HepG2 (cell line): ENCODE measurements around the gene SENP6.

Experiments used
- CTCF ChIP-seq: sonication (generic); formaldehyde crosslinking; IDR thresholded peaks from 2 replicates; pipeline ENCODE4 v1.5.0; 2020; ENCODE audit warnings: mild to moderate bottlenecking, missing genetic modification reagents, moderate library complexity
- ELF3 ChIP-seq: IDR thresholded peaks from 2 replicates; pipeline ENCODE4 v1.6.1; 2016; ENCODE audit warnings: missing genetic modification reagents, missing compliant biosample characterization
- KDM5A ChIP-seq: fragments of 200-600 bp; sonication (generic); IDR thresholded peaks from 2 replicates; pipeline ENCODE4 v1.7.0; 2018; ENCODE audit warnings: antibody characterized with exemption, mild to moderate bottlenecking, low read length, borderline replicate concordance
- MXI1 ChIP-seq: IDR thresholded peaks from 3 replicates; pipeline ENCODE4 v1.6.1; 2012; ENCODE audit warnings: low read depth, low read length, inconsistent platforms, borderline replicate concordance
- NFE2L1 ChIP-seq: sonication (generic); formaldehyde crosslinking; IDR thresholded peaks from 2 replicates; pipeline ENCODE4 v1.4.0; 2020; ENCODE audit warnings: missing genetic modification reagents, mild to moderate bottlenecking, borderline replicate concordance
- PRMT3 ChIP-seq: sonication (generic); formaldehyde crosslinking; IDR thresholded peaks from 2 replicates; pipeline ENCODE4 v1.8.1; 2022; ENCODE audit warnings: low read depth, mild to moderate bottlenecking, moderate library complexity, missing genetic modification reagents, borderline replicate concordance
- TBX2 ChIP-seq: sonication (generic); formaldehyde crosslinking; IDR thresholded peaks from 2 replicates; pipeline ENCODE4 v1.5.0; 2020; ENCODE audit warnings: missing genetic modification reagents, mild to moderate bottlenecking, borderline replicate concordance
- ZNF710 ChIP-seq: sonication (generic); formaldehyde crosslinking; IDR thresholded peaks from 2 replicates; pipeline ENCODE4 v1.5.0; 2020; ENCODE audit warnings: mild to moderate bottlenecking, missing genetic modification reagents, borderline replicate concordance
- ZNF841 ChIP-seq: sonication (generic); formaldehyde crosslinking; IDR thresholded peaks from 2 replicates; pipeline ENCODE4 v1.8.1; 2023; ENCODE audit warnings: missing genetic modification reagents, borderline replicate concordance

GRCh38 chr6:75759207-75759606 is 157.5 kb downstream of the SENP6 start:
- no peak for TF ChIP-seq CTCF (CRISPR knock-in tag)
- TF ChIP-seq ZNF710 (CRISPR knock-in tag), result no peak
- no peak for TF ChIP-seq ELF3 (CRISPR knock-in tag)
- TF ChIP-seq TBX2 (CRISPR knock-in tag), result no peak
- no peak for TF ChIP-seq KDM5A
- no peak for TF ChIP-seq PRMT3
- TF ChIP-seq NFE2L1, result no peak
- no peak for TF ChIP-seq ZNF841 (CRISPR knock-in tag)
- TF ChIP-seq MXI1, result no peak
